NCI-H146 treated with DMSO at 0.1 percent for 48 hours (cell line): Measurements from ENCODE around the gene MSX1.

Source experiments
- DNase-seq: peaks from one replicate; lab custom pipeline; 2025; ENCODE audit not compliant: unreplicated experiment; lab: John Stamatoyannopoulos, UW

MSX1 gene

GRCh38 chr4:4899202-4899925 is 39.9 kb downstream of the MSX1 start:
- no peak for DNase-seq

DNA sequence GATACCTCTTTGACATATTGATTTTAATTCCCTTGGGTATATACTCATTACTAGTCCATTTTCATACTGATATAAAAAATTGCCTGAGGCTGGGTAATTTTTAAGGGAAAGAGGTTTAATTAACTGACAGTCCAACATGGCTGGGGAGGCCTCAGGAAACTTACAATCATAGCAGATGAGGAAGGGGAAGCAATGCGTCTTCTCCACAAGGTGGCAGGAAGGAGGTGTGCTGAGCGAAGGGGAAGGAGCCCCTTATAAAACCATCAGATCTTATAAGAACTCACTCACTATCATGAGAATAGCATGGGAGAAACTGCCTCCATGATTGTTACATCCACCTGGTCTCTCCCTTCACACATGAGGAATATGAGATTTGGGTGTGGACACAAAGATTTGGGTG is 42.4 kb downstream of the MSX1 start:
- no peak for DNase-seq

GRCh38 chr4:4912155-4912554 is 52.7 kb downstream of the MSX1 start:
- no peak for DNase-seq

GRCh38 chr4:4913147-4913561 is 53.7 kb downstream of the MSX1 start:
- no peak for DNase-seq
